ENCODE measurements around the gene KCNS1. TPM values are rescaled to one million over a fixed set of nuclear protein-coding genes. Genes with fewer than 3 reads are reported as not detected.

Gene KCNS1
- total RNA-seq, 1 experiment from 2014 or later, result 0.98 TPM

- Histone ChIP-seq H2BK12ac (ENCODE audit: insufficient read length, low read depth, low read length) (no peak overlapping the region), H3K14ac (ENCODE audit: insufficient read depth, low read length) (no peak overlapping the region), H4K8ac (replicated peaks; ENCODE audit: insufficient read length, low read depth, low read length) (no peak overlapping the region), H3K9me3 (ENCODE audit: control insufficient read depth, low read depth, low read length) (no peaks in the 10 kb centered on the region), H3K79me1 (ENCODE audit: insufficient read depth, low read depth, low read length, poor library complexity, severe bottlenecking) (peaks cover 3% of the 10 kb centered on the region), H4K91ac (ENCODE audit: insufficient read length, low read depth, low read length) (no peak overlapping the region), H2BK20ac (ENCODE audit: low read depth, low read length, poor library complexity, severe bottlenecking) (no peak overlapping the region), H2BK5ac (ENCODE audit: insufficient read length, low read length) (no peak overlapping the region), H4K20me1 (ENCODE audit: control insufficient read depth, insufficient read depth, insufficient read length) (no peaks in the 10 kb centered on the region), H4K5ac (ENCODE audit: insufficient read length, low read depth, low read length) (no peak overlapping the region), H2BK15ac (ENCODE audit: low read depth, low read length) (no peak overlapping the region), H3K23ac (ENCODE audit: insufficient read length, low read depth, low read length) (no peak overlapping the region), H3K4ac (ENCODE audit: low read depth, low read length) (no peak overlapping the region), H3K18ac (ENCODE audit: insufficient read length, low read depth, low read length) (no peak overlapping the region), H3K23me2 (ENCODE audit: insufficient read length, low read depth, low read length, poor library complexity, severe bottlenecking) (no peaks in the 10 kb centered on the region), H3K4me2 (ENCODE audit: insufficient read depth, insufficient read length, low read length) (no peak overlapping the region), H3K27me3 (ENCODE audit: insufficient read depth, low read length) (no peaks in the 10 kb centered on the region), H2AFZ (ENCODE audit: low read length) (no peak overlapping the region), H2BK120ac (ENCODE audit: low read depth, low read length, poor library complexity, severe bottlenecking) (no peak overlapping the region), H3K9ac (ENCODE audit: extremely low read depth, insufficient read length, low read length) (no peak overlapping the region), H3K79me2 (ENCODE audit: insufficient read depth, low read length) (no peaks in the 10 kb centered on the region; the same call in 1 of the 2 replicates), H3T11ph (ENCODE audit: low read length) (no peak overlapping the region), H2AK5ac (ENCODE audit: insufficient read length, low read length) (no peak overlapping the region), H3K27ac (ENCODE audit: insufficient read length, low read depth, low read length) (no peak overlapping the region), H3K56ac (ENCODE audit: insufficient read length, low read depth, low read length) (no peak overlapping the region), H3K4me1 (ENCODE audit: insufficient read depth, low read length) (no peaks in the 10 kb centered on the region)
- Mint-ChIP-seq H3K27ac (no peak overlapping the region), H3K4me3 (no peak overlapping the region), H3K36me3 (ENCODE audit: insufficient read depth in 1 of 3, low read depth in 3 of 3) (peaks cover 7 to 11% (median 10%) of the 10 kb centered on the region in 3 experiments; a peak in 6 of 7 replicates), H3K4me1 (peaks cover 3% of the 10 kb centered on the region in 2 experiments; a peak in 3 of 4 replicates), H3K27me3 (ENCODE audit: low read depth) (no peaks in the 10 kb centered on the region), H3K9me3 (no peaks in the 10 kb centered on the region; a peak in 1 of 5 replicates)
- DNase-seq, result no peak
- no CpG with 5 or more reads among the region's 7 CpGs for WGBS (ENCODE audit: extremely low coverage, insufficient read length, low lambda C conversion rate)
- no peak for TF ChIP-seq CTCF (conservative IDR thresholded peaks at IDR 0.05)
These were observed 34.6 kb downstream of the KCNS1 start for GRCh38 chr20:45066372-45066771.
